HG02970 (cell line): ENCODE results near the gene OR10A3.

Experiments
- ATAC-seq: cut with Tn5 transposase; IDR thresholded peaks from one replicate; pipeline ENCODE4 v1.9.1; 2021; ENCODE audit warnings: mild to moderate bottlenecking, moderate library complexity, moderate number of reproducible peaks; ENCODE audit not compliant: unreplicated experiment, low FRiP score

Gene OR10A3

DNA sequence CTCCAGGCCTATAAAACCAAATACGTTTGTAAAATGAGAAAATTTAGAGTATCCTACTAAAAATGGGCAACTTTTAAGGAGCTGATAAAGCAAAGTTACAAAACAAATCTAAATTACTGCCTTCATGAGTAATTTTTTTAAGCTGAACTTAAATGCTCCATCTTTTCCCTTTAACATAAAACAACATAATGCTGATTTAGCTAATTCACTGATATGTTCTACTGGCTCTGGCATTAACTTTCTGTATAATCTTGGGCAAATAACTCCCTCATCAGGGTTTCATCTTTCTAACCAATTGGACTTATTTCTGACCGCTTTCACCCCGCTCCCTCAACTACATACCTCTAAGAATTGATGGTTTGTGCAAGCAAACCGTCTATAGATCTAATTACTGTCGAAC is 362 bp downstream of the OR10A3 start:
- ATAC-seq, result no peak

DNA sequence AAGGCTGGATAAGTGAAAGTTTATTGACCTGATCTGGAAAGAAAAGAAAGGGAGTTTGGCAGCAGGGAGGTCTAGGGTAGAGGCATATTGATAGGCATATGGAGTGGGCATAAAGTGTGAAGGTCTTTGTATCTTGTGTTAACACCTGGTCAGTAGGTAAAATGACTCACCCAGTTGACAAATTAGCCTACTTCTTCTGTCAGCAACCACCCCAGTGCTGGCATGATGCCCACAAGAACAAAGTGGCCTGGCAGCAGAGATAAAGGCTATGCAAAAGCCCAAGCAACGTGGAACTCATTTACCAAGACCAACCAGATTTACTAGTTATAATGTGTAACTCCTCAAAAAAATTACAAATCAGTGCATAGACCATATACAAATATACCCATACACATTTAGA is 4.9 kb downstream of the OR10A3 start:
- ATAC-seq, result no peak

DNA sequence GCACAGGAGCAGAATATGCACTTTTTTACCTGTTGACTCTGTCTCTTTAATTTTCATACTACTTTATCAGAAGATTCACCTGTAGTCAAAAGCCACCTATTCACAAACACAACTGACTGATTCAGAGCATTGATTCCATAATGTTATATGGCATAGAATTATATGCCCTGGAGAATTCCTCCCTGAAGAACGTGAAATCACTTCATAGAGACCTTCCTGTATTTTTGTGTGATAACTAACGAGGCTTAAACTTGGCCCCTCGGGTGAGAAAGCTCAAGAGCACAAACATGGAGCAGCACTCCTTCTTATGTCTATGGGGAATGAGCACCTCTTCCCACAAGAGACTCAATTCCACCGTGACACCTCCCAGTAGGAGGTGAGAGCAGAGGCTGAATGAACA is 10.3 kb downstream of the OR10A3 start, which contains the start of gene OR10A6:
OR10A6 (minus strand) TSS at position 101 of the 400 bp plus-strand sequence. CDS start 2,606 bp downstream, outside the sequence.
- no peak for ATAC-seq

DNA sequence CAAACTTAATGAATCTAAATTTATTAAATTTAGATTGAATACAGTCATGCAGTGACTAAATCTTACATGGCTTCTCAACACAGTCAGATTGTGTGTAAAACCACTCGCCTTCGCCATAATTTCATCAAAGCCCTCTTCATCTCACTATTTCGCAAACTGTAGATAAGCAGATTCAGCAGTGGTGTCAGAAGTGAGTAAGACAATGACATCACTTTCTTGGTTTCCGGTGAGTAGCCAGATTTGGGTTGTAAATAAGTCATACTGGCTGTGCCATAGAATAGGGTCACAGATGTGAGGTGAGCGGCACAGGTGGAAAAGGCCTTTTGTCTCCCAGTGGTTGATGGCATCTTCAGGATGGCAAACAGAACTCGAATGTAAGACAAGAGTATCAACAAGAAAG is 13.9 kb downstream of the OR10A3 start:
- no peak for ATAC-seq

DNA sequence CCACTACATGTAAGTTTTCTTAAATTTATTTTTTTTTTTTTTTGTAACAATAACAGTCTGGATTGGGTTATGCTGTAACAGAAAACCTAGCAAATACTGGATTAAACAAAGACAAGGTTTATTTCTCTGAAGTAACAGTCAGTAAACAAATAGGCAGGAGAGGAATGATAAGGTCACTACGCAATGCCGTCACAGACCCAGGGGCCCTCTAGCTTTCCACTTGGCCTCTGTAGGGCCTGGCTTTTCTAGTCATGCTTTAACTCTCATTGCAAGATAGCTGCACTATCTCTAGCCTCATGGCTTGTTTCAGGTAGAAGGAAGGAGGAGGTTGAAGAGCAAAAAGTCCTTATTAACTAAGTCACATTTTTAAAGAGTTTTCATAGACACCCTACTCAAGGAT is 17.0 kb downstream of the OR10A3 start:
- ATAC-seq, result no peak

DNA sequence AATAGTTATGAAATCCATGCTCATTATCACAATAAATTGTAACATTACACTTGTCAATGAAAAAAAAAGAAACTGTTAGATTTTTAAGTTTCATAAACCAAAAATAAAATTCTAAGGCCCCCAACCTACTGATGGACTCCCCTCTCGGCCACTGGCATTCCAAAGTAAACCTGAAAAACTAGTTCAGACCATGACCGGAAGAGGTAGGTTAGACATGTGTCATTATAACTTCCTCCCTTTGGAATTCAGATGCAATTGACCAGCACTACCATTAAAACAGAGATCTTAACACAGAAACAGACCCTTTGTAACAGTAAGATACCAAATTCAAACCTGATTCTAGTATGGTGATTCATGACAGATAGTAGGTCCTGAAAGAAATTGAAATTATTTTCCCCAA is 23.4 kb downstream of the OR10A3 start:
- no peak for ATAC-seq

DNA sequence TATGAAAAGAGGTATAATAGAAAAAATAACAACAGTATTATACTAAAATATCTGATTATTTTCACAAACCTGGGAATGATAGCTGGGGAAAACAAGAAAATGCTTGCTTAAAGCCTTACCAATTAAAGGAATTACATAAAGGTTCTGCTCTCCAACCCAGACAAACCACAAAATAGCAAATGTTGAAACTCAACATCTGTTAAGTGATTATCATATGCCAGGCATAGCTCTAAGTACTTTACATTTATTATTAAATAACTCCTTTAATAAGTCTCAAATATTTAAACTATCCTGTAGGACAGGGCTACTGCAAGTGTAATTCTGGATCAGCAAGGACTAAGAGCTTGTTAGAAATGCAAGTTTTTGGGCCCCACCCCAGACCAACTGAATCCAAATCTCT is 30.5 kb downstream of the OR10A3 start:
- ATAC-seq, result no peak

DNA sequence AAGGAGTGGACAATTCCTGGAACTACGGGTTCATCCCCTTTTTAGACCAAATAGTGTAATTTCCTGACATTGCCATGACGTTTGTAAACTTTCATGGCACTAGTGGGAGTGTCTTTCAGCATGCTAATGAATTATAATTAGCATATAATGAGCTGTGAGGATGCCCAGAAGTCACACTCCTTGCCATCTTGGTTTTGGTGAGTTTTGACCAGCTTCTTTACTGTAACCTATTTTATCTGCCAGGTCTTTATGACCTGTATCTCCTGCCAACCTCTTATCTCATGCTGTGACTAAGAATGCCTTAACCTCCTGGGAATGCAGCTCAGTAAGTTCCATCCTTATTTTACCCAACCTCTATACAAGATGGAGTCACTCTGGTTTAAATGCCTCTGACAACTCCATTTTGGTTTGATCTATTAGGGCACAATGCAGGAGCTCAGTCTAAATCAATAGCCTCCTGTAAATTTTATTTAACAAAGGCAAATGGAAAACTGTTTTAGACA is 31.2 kb downstream of the OR10A3 start:
- ATAC-seq, result no peak

DNA sequence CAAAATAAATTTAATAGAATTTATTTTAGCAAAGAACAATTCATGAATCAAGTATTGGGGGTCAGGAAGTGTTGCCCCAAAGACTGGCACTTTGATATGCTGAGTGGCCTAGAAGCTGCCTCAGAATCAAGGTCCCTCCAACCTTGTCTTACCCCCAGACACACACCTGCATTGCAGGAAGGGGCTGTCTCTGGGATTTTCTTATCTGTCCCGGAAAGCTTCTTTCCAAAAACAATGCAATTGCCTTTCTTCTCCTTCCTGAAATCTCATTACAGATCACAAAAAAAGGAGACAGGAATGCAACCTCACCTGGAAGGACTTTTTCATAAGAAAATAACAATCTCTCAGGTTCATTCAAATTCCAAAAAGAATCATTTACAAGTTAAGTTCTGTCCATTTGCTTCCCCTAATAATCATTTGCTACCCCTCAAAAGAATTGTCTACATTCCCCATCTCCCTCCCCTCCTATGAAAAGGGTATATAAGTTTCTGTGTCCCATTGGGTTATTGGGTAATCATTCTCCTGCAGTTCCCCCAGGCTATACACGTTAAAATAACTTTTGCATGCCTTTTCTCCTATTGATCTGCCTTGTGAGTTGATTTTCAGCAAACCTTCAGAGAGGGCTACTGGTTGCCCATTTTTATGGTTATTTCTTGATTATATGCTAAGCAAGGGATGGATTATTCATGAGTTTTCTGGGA is 31.8 kb downstream of the OR10A3 start:
- ATAC-seq, result no peak

DNA sequence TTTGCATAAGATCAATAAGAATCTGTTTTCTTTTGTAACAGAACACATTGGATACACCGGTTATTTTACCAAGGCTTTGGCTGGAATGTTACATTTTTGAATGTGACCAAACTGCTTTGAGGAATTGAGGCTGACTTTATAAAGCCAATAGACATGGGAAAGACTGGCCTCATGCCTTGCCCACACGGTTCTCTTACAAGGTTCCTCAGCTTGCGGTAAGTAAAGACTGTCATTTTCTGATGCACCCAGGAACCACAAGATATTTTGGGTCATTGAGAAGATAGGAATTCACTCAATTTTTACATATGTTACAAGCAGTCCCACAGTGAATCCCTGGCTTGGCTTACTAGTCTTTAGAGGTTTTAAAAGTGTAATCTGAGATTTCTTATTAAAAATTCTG is 34.4 kb downstream of the OR10A3 start:
- ATAC-seq, result no peak

DNA sequence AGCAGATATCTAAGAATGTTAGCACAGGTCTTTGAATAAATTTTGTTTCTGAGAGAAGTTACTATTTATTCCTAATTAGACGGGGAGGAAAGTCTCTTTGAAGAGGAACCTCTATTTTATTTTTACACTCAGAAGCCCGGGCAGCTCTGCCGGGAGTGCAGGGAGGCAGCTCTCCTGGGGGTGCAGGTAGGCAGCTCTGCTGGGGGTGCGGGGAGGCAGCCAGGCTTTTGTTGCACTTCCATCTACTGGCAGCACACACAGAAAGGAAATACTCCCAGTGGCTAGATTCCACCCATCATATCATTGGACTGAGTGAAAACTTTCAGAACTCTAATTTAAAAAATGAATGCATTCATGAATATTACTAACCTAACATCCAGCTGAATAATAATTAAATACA is 35.0 kb downstream of the OR10A3 start:
- ATAC-seq, result no peak

DNA sequence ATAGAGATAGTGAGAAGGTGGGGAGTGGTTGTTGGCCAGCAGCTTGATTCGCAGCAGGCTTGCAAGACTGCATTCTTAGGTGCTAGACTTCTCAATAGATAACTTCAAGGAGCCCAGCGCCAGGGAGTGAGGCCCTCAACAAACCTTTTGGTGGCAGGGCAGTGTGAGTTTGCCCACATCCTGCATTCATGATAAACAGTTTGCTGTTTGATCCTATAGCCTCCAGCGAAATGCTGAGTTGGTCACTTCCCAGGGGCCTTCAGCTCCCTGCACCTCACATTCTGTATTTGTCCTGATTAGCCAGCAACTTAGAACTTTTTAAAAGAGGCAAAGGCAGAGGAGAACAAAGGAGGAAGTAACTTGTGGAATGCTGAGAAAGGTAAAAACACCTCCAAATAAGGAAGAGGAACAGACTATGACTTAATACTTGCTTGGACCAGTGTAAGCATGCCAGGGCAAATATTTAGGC is 35.5 kb downstream of the OR10A3 start:
- no peak for ATAC-seq

DNA sequence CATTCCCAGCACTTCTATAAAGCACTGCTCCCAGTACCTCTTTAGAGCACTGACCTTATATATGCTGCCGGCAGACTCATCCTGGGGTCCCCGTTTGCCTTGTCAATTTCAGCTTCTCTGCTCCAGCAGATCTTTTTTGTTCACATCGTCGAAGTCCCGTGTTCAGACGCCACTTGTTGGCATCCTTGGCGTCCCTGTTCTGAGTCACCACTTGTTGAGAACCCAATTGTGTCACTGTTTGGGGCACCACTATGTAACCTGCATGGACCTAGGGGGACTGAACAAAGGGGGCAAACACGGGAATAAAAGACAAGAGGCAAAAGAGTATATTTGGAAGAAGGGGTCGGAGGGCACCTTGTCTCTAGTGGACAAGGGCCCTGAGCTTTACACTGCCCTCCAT is 36.0 kb downstream of the OR10A3 start:
- no peak for ATAC-seq

DNA sequence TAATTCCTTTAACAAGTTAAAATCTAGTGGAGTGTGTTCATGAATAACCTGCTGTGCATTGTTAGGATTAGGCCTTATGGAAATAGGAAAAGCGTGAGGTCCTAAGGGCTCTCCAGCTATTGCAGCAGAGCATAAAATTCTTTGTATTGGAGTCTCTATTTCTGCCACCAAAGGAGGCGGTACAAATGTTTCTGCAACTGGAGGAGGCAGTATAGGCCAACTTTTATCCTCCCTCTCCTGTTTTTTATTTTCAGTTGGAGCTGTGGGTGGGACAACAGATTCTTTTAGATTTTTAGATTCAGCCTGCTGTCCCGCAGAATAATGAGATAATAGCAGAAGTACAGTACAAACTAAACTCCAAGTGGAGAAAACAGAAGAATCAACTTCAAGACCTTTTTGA is 36.6 kb downstream of the OR10A3 start:
- no peak for ATAC-seq

DNA sequence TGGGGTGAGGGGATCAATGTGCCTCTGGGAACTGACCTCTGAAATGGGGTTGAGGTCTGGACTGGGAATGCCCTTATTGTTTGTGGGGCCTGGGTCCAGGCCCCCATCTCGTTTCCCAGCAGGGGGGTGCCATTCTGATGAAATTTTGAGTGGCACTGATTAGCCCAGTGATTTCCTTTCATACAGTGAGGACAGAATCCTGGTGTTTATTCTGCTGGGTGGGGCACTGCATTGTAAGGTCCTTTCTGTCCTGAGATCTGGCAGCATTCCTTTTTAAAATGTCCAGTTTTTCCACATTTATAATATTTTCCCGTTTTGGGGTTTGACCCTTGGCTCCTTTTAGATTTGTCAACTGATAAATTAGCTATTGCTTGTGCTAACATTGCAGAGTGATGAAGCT is 37.6 kb downstream of the OR10A3 start:
- no peak for ATAC-seq

DNA sequence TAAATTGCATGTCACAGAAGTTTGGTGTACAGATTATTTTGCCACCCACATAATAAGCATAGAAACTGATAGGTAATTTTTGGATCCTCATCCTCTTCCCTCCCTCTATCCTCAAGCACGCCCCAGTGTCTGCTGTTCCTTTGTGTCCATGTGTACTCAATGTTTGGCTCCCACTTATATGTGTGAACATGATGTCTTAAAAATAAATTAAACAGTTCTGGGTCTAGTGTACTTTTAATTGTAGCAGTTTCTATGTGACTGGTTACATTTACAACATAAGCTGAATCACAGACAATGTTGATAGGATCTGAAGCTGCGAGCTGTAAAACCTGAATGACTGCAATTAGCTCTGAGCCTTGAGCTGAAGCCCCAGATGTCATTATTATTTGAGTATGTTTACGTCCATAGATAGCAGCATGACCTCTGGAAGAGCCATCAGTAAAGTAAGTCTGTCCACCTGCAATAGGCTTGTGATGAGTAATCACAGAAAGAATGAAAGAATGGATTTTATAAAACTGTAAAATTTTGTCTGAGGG is 40.1 kb downstream of the OR10A3 start:
- ATAC-seq, result no peak

DNA sequence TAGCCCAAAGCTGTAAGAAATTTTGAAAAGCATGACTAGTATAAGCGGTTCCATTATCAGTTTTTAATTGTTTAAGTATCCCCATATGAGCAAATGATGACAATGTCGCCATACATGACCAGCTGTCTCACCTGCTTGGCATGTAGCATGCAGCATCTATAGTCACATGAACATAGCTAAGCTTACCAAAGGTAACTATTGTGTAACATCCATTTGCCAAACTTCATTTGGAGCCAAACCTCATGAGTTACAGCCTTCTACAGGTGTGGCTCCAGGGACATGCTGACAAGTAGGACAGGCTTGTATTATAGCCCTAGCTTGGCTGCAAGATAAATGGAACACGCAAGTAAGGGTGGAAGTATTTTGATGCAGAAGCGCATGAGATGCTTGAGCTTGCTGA is 40.8 kb downstream of the OR10A3 start:
- no peak for ATAC-seq

DNA sequence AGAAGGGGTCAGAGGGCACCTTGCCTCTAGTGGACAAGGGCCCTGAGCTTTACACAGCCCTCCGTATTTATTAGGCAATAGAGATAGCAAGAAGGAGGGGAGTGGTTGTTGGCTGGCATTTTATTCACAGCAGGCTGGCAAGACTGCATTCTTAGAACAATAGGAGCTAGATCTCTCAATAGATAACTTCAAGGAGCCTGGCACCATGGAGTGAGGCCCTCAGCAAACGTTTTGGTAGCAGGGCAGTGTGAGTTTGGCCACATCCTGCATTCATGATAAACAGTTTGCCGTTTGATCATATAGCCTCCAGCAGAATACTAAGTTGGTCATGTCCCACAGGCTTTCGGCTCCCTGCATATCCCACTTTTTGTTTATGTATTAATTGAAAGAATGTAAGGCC is 42.1 kb downstream of the OR10A3 start:
- ATAC-seq, result no peak

DNA sequence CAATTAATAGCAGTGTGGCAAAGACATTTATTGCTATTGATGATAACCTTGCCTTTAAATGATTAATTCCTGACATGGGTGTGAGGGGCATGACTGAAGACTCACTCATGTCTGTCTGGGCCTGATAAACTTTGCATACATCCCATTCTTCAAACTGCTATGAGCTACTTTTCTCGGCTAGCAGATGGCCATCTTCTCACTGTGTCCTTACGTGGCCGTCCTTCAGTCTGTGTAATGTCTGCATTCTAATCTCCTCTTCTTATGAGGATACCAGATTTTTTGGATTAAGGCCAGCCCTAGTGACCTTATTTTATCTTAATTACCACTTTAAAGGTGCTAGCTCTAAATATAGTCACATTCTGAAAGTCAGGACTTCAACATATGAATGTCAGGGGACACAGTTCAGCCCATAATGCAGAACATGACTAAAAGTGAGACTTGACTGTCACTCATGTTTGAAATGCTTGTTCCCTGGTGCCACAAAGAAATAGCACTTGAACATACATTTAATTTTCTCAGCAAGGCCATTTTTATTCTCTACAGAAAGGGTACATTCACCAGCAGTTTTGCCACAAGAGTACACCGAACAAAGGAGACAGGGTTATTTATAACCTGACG is 42.7 kb downstream of the OR10A3 start:
- no peak for ATAC-seq

DNA sequence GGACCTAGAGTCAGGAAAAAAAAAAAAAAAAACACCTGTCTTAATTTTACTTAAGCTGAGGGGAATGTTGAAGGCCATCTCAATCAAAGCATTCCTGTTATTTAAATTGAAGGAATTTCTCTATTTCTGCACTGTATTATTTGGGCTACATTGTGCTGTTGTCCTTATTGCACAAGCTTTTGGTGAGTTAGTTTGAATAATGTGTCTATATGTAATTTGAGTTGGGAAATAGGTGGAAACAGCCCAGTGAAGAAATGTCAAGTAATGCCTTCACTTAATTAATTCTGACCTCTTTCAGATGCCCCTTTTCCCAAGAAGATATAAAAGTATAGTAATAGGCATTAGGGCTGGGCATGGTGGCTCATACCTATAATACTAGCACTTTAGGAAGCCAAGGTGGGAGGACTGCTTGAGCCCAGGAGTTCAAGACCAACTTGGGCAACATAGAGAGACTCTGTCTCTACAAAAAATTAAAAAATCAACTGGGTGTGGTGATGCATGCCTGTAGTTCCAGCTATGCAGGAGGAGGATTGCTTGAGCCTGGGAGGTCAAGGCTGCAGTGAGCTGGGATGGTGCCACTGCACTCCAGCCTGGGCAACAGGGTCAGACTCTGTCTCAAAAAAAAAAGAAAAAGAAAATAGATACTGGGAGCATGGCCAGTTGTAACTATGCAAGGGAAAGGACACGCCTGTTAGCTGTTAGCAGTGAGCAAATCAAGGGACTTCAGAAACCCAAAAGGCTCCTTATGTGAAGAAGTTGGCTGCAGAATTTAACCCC is 45.3 kb downstream of the OR10A3 start:
- no peak for ATAC-seq

DNA sequence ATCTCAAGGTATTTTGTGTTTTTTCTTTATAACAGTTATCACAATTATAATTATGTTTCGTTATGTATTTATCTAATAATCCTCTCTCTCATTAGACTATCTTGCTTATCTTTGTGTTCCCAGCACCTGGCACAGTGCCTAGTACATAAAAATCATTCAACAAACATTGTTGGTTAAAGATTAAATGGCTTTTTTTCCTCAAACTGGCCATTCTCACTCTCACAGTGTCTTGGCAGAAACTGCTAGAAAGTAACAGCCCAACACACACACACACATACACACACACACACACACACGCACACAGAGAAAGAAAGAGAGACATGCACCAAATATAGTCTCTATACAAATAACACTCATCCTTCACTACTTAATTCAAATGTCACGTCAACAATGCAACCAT is 47.3 kb downstream of the OR10A3 start:
- ATAC-seq, result no peak
